ENCODE measurements around the gene ZMYND8.
"Not testable (repeated sequence)": the region's sequence is repeated elsewhere in the genome, so short reads cannot be mapped to it uniquely, and the experiment has no call there.

Gene ZMYND8

GRCh38 chr20:47309394-47309793 is 47.1 kb downstream of the ZMYND8 start:
- H2BK120ac ChIP-seq (ENCODE audit: low read depth, low read length), result no peak overlapping the region

GRCh38 chr20:47307569-47307968 is 48.9 kb downstream of the ZMYND8 start:
- not testable (repeated sequence) for H2BK5ac ChIP-seq (ENCODE audit: low read length); H3K4me3 ChIP-seq (ENCODE audit: low read length in 2 of 2); H3K14ac ChIP-seq (ENCODE audit: low read length); H2BK15ac ChIP-seq (ENCODE audit: low read length); H3K9me3 ChIP-seq (replicated peaks in 1 of 2; ENCODE audit: control insufficient read depth in 2 of 2, insufficient read depth in 1 of 2, low read depth in 1 of 2, low read length in 2 of 2); H2BK120ac ChIP-seq (ENCODE audit: low read depth, low read length); H3K4ac ChIP-seq (ENCODE audit: low read length); H4K8ac ChIP-seq (ENCODE audit: low read depth, low read length); H3K79me1 ChIP-seq (ENCODE audit: low read depth, low read length); H3K27ac ChIP-seq (replicated peaks; ENCODE audit: low read length); H3K23ac ChIP-seq (ENCODE audit: low read depth, low read length, poor library complexity); H3K9ac ChIP-seq (ENCODE audit: low read depth, low read length, poor library complexity); H3K18ac ChIP-seq (ENCODE audit: low read length); H3K27me3 ChIP-seq (ENCODE audit: control insufficient read depth in 3 of 3, insufficient read depth in 3 of 3, low read depth in 1 of 3, low read length in 3 of 3); H3K4me2 ChIP-seq (ENCODE audit: insufficient read depth, low read length, poor library complexity, severe bottlenecking); H2BK12ac ChIP-seq (ENCODE audit: low read length); H4K91ac ChIP-seq (ENCODE audit: low read depth, low read length, poor library complexity); H2AFZ ChIP-seq (ENCODE audit: low read length); H2AK5ac ChIP-seq (ENCODE audit: low read depth, low read length); DNase-seq (ENCODE audit: low spot score)
- Histone ChIP-seq H3K4me1 (ENCODE audit: control insufficient read depth in 2 of 2, insufficient read depth in 1 of 2, low read depth in 1 of 2, low read length in 2 of 2) (peaks cover 0 to 15% of the 10 kb centered on the region in 2 donors), H3K36me3 (replicated peaks in 1 of 2; ENCODE audit: control insufficient read depth in 2 of 2, insufficient read depth in 2 of 2, low read length in 2 of 2) (peaks cover 20 to 99% of the 10 kb centered on the region in 2 donors)
- WGBS, 2 donors (ENCODE audit: extremely low coverage in 2 of 2, insufficient read length in 2 of 2, insufficient replicate concordance in 1 of 2), result no CpG with 5 or more reads among the region's 9 CpGs

More at GRCh38 chr20:47309394-47309793, 47.1 kb downstream of the ZMYND8 start:
- H4K8ac ChIP-seq (ENCODE audit: low read depth, low read length), result no peak overlapping the region
- no peak overlapping the region for H3K4me2 ChIP-seq (ENCODE audit: insufficient read depth, low read length, poor library complexity, severe bottlenecking)
- peaks cover 6% of the 10 kb centered on the region for H3K79me1 ChIP-seq (ENCODE audit: low read depth, low read length)
- no peak overlapping the region for H3K9ac ChIP-seq (ENCODE audit: low read depth, low read length, poor library complexity)
- no peak overlapping the region for H2AFZ ChIP-seq (ENCODE audit: low read length)
- H3K18ac ChIP-seq (ENCODE audit: low read length), result no peak overlapping the region
- no CpG with 5 or more reads among the region's 10 CpGs for WGBS, 2 donors (ENCODE audit: extremely low coverage in 2 of 2, insufficient read length in 2 of 2, insufficient replicate concordance in 1 of 2)
- DNase-seq (ENCODE audit: low spot score), result no peak
- H3K36me3 ChIP-seq (replicated peaks in 1 of 2; ENCODE audit: control insufficient read depth in 2 of 2, insufficient read depth in 2 of 2, low read length in 2 of 2), result peaks cover 15 to 91% of the 10 kb centered on the region in 2 donors
- no peaks in the 10 kb centered on the region for H3K9me3 ChIP-seq (replicated peaks in 1 of 2; ENCODE audit: control insufficient read depth in 2 of 2, insufficient read depth in 1 of 2, low read depth in 1 of 2, low read length in 2 of 2)
- no peaks in the 10 kb centered on the region for H3K27me3 ChIP-seq (ENCODE audit: control insufficient read depth in 3 of 3, insufficient read depth in 3 of 3, low read depth in 1 of 3, low read length in 3 of 3)
- no peak overlapping the region for H2AK5ac ChIP-seq (ENCODE audit: low read depth, low read length)
- peaks cover 0 to 17% of the 10 kb centered on the region in 2 donors for H3K4me1 ChIP-seq (ENCODE audit: control insufficient read depth in 2 of 2, insufficient read depth in 1 of 2, low read depth in 1 of 2, low read length in 2 of 2)
- no peak overlapping the region for H3K4ac ChIP-seq (ENCODE audit: low read length)
- H3K23ac ChIP-seq (ENCODE audit: low read depth, low read length, poor library complexity), result no peak overlapping the region
- H2BK15ac ChIP-seq (ENCODE audit: low read length), result no peak overlapping the region
- H3K14ac ChIP-seq (ENCODE audit: low read length), result no peak overlapping the region
- H3K4me3 ChIP-seq (ENCODE audit: low read length in 2 of 2), result no peak overlapping the region
- H3K27ac ChIP-seq (replicated peaks; ENCODE audit: low read length), result no peak overlapping the region
- H2BK5ac ChIP-seq (ENCODE audit: low read length), result no peak overlapping the region
- no peak overlapping the region for H2BK12ac ChIP-seq (ENCODE audit: low read length)
- no peak overlapping the region for H4K91ac ChIP-seq (ENCODE audit: low read depth, low read length, poor library complexity)

- no peak overlapping the region for H2BK120ac ChIP-seq (ENCODE audit: low read depth, low read length)
These were observed 49.6 kb downstream of the ZMYND8 start for GRCh38 chr20:47306755-47307370.

GRCh38 chr20:47306095-47306494 is 50.4 kb downstream of the ZMYND8 start:
- Histone ChIP-seq H3K9ac (ENCODE audit: low read depth, low read length, poor library complexity) (no peak overlapping the region), H3K27me3 (ENCODE audit: control insufficient read depth in 3 of 3, insufficient read depth in 3 of 3, low read depth in 1 of 3, low read length in 3 of 3) (no peaks in the 10 kb centered on the region), H3K14ac (ENCODE audit: low read length) (no peak overlapping the region), H2BK5ac (ENCODE audit: low read length) (no peak overlapping the region), H3K27ac (replicated peaks; ENCODE audit: low read length) (no peak overlapping the region), H3K18ac (ENCODE audit: low read length) (no peak overlapping the region), H2BK15ac (ENCODE audit: low read length) (no peak overlapping the region), H3K4me1 (ENCODE audit: control insufficient read depth in 2 of 2, insufficient read depth in 1 of 2, low read depth in 1 of 2, low read length in 2 of 2) (peaks cover 0 to 7% of the 10 kb centered on the region in 2 donors), H3K4me3 (ENCODE audit: low read length in 2 of 2) (no peak overlapping the region), H3K36me3 (replicated peaks in 1 of 2; ENCODE audit: control insufficient read depth in 2 of 2, insufficient read depth in 2 of 2, low read length in 2 of 2) (peaks cover 22 to 99% of the 10 kb centered on the region in 2 donors), H4K8ac (ENCODE audit: low read depth, low read length) (no peak overlapping the region), H2AK5ac (ENCODE audit: low read depth, low read length) (no peak overlapping the region), H3K79me1 (ENCODE audit: low read depth, low read length) (peaks cover 2% of the 10 kb centered on the region), H3K4me2 (ENCODE audit: insufficient read depth, low read length, poor library complexity, severe bottlenecking) (no peak overlapping the region), H3K4ac (ENCODE audit: low read length) (no peak overlapping the region), H2BK120ac (ENCODE audit: low read depth, low read length) (no peak overlapping the region), H4K91ac (ENCODE audit: low read depth, low read length, poor library complexity) (no peak overlapping the region), H3K9me3 (replicated peaks in 1 of 2; ENCODE audit: control insufficient read depth in 2 of 2, insufficient read depth in 1 of 2, low read depth in 1 of 2, low read length in 2 of 2) (no peaks in the 10 kb centered on the region), H2BK12ac (ENCODE audit: low read length) (no peak overlapping the region), H3K23ac (ENCODE audit: low read depth, low read length, poor library complexity) (no peak overlapping the region), H2AFZ (ENCODE audit: low read length) (no peak overlapping the region)
- WGBS, 2 donors (ENCODE audit: extremely low coverage in 2 of 2, insufficient read length in 2 of 2, insufficient replicate concordance in 1 of 2), result no CpG with 5 or more reads among the region's 8 CpGs
- no peak for DNase-seq (ENCODE audit: low spot score)

More at GRCh38 chr20:47306755-47307370, 49.6 kb downstream of the ZMYND8 start:
- no peak overlapping the region for H3K27ac ChIP-seq (replicated peaks; ENCODE audit: low read length)
- H3K4me2 ChIP-seq (ENCODE audit: insufficient read depth, low read length, poor library complexity, severe bottlenecking), result no peak overlapping the region
- H3K36me3 ChIP-seq (replicated peaks in 1 of 2; ENCODE audit: control insufficient read depth in 2 of 2, insufficient read depth in 2 of 2, low read length in 2 of 2), result peaks cover 20 to 99% of the 10 kb centered on the region in 2 donors
- H3K4me3 ChIP-seq (ENCODE audit: low read length in 2 of 2), result no peak overlapping the region
- H4K91ac ChIP-seq (ENCODE audit: low read depth, low read length, poor library complexity), result no peak overlapping the region
- H2BK15ac ChIP-seq (ENCODE audit: low read length), result no peak overlapping the region
- no peak overlapping the region for H4K8ac ChIP-seq (ENCODE audit: low read depth, low read length)
- H3K9ac ChIP-seq (ENCODE audit: low read depth, low read length, poor library complexity), result no peak overlapping the region
- no peak overlapping the region for H2BK12ac ChIP-seq (ENCODE audit: low read length)
- no peak overlapping the region for H3K23ac ChIP-seq (ENCODE audit: low read depth, low read length, poor library complexity)
- peaks cover 0 to 9% of the 10 kb centered on the region in 2 donors for H3K4me1 ChIP-seq (ENCODE audit: control insufficient read depth in 2 of 2, insufficient read depth in 1 of 2, low read depth in 1 of 2, low read length in 2 of 2)
- H3K27me3 ChIP-seq (ENCODE audit: control insufficient read depth in 3 of 3, insufficient read depth in 3 of 3, low read depth in 1 of 3, low read length in 3 of 3), result no peaks in the 10 kb centered on the region
- WGBS, 2 donors (ENCODE audit: extremely low coverage in 2 of 2, insufficient read length in 2 of 2, insufficient replicate concordance in 1 of 2), result no CpG with 5 or more reads among the region's 7 CpGs
- H2AK5ac ChIP-seq (ENCODE audit: low read depth, low read length), result no peak overlapping the region
- H3K18ac ChIP-seq (ENCODE audit: low read length), result no peak overlapping the region
- H3K14ac ChIP-seq (ENCODE audit: low read length), result no peak overlapping the region
- no peak overlapping the region for H2BK5ac ChIP-seq (ENCODE audit: low read length)
- DNase-seq (ENCODE audit: low spot score), result no peak
- no peak overlapping the region for H3K4ac ChIP-seq (ENCODE audit: low read length)
- peaks cover 2% of the 10 kb centered on the region for H3K79me1 ChIP-seq (ENCODE audit: low read depth, low read length)
- no peaks in the 10 kb centered on the region for H3K9me3 ChIP-seq (replicated peaks in 1 of 2; ENCODE audit: control insufficient read depth in 2 of 2, insufficient read depth in 1 of 2, low read depth in 1 of 2, low read length in 2 of 2)
- no peak overlapping the region for H2AFZ ChIP-seq (ENCODE audit: low read length)

Data from neuronal stem cell (in vitro differentiated cells).